Left lung (tissue), 10 donors: ENCODE results near the gene SYCP2L. TPM values are rescaled to one million over a fixed set of nuclear protein-coding genes. Genes with fewer than 3 reads are reported as not detected.
"Not testable (repeated sequence)": the region's sequence is repeated elsewhere in the genome, so short reads cannot be mapped to it uniquely, and the experiment has no call there.

Source experiments
- ATAC-seq: fragments of 200-7000 bp; cut with Tn5 transposase; one replicate; pipeline ENCODE4 v1.9.1; 2020; ENCODE audit warnings: moderate library complexity
- DNase-seq, 4 donors: peaks; one replicate each; pipeline ENCODE4 v3.0.0-alpha.2; 2013 to 2020
- H3K27ac ChIP-seq, 2 donors: fragments of 200-600 bp; sonication (generic) in 1 of 2; one replicate each; pipeline versions ENCODE4 v1.5.0 to v1.8.0; 2020 to 2021
- H3K27me3 ChIP-seq, 2 donors: fragments of 200-600 bp; sonication (generic) in 1 of 2; one replicate each; pipeline versions ENCODE4 v1.5.0 to v1.8.0; 2020 to 2021
- H3K36me3 ChIP-seq, 2 donors: fragments of 200-600 bp; sonication (generic) in 1 of 2; one replicate each; pipeline versions ENCODE4 v1.5.0 to v1.8.0; 2020 to 2021
- H3K4me1 ChIP-seq, 2 donors: fragments of 200-600 bp; one replicate each; pipeline ENCODE4 v1.8.0; 2021
- H3K4me3 ChIP-seq, 2 donors: fragments of 200-600 bp; sonication (generic) in 1 of 2; one replicate each; pipeline versions ENCODE4 v1.5.0 to v1.8.0; 2020 to 2021; ENCODE audit warnings: mild to moderate bottlenecking in 1 of 2
- H3K9me3 ChIP-seq, 2 donors: fragments of 200-600 bp; sonication (generic) in 1 of 2; one replicate each; pipeline versions ENCODE4 v1.5.0 to v1.8.0; 2020 to 2021
- intact Hi-C, 2 donors: fragments of 100-400 bp; cut with DNase I; formaldehyde crosslinking; loops; one replicate each; pipeline versions ENCODE4 v1.11.2 to v1.14.2; 2022
- polyA plus RNA-seq, 6 donors: library from polyadenylated mRNA; unstranded; fragments of 120-200 nt; gene quantifications; one replicate each; pipeline ENCODE4 v1.2.1, GENCODE V29; 2013; ENCODE audit not compliant: insufficient read length in 6 of 6
- total RNA-seq, 2 donors: library from RNA; stranded (reverse); fragmentation: NEBNext Ultra II Directional; extraction: Animal tissue kit (Norgen Biotek cat#: 25700); gene quantifications; one replicate each; pipeline ENCODE4 v1.2.1, GENCODE V29; 2021
- TF ChIP-seq, protein P1 (sequence below), 2 donors: fragments of 200-600 bp; sonication (generic) in 1 of 2; IDR thresholded peaks; one replicate each; pipeline versions ENCODE4 v1.5.0 to v1.8.0; 2021; ENCODE audit warnings: antibody characterized with exemption in 2 of 2
- donor health status: DM: no; HTN: yes; CAD: no.
- donor health status: DM: no; HTN: no; CAD: no.

The SYCP2L gene
- total and polyA plus RNA-seq, 8 donors = 0.41 to 5.8 (median 4.4) TPM

DNA sequence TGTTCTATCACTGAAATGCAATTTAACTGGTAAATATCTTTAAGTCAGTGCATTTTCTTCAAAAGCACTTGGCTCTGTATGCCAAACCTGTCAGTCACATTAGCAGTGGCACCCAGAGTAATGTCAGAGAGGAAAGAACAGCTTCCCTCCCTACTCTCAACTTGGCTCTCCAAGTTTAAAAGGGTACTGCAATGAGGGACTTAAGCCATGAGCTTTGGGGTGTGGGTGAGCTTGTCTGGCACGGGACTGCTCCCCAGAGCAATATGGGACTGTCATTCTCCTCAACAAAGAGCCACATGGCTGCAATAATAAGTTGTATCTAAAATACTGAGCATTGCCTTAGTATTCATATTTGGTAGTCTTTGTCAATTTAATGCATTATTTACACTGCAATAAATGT, 9.0 kb upstream of the SYCP2L start:
- ATAC-seq (no peak), DNase-seq (no peak)
- H3K36me3 ChIP-seq = no peaks in the 10 kb centered on the region
- no peaks in the 10 kb centered on the region for H3K4me1 ChIP-seq
- no peak overlapping the region for H3K27ac ChIP-seq
- H3K27me3 ChIP-seq = peaks cover 25 to 35% of the 10 kb centered on the region in 2 donors
- TF ChIP-seq, protein P1, sequence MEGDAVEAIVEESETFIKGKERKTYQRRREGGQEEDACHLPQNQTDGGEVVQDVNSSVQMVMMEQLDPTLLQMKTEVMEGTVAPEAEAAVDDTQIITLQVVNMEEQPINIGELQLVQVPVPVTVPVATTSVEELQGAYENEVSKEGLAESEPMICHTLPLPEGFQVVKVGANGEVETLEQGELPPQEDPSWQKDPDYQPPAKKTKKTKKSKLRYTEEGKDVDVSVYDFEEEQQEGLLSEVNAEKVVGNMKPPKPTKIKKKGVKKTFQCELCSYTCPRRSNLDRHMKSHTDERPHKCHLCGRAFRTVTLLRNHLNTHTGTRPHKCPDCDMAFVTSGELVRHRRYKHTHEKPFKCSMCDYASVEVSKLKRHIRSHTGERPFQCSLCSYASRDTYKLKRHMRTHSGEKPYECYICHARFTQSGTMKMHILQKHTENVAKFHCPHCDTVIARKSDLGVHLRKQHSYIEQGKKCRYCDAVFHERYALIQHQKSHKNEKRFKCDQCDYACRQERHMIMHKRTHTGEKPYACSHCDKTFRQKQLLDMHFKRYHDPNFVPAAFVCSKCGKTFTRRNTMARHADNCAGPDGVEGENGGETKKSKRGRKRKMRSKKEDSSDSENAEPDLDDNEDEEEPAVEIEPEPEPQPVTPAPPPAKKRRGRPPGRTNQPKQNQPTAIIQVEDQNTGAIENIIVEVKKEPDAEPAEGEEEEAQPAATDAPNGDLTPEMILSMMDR (IDR thresholded peaks at IDR 0.05) = no peak
- intact Hi-C loops = no loop called here
- H3K4me3 ChIP-seq = no peak overlapping the region
- H3K9me3 ChIP-seq = no peaks in the 10 kb centered on the region

DNA sequence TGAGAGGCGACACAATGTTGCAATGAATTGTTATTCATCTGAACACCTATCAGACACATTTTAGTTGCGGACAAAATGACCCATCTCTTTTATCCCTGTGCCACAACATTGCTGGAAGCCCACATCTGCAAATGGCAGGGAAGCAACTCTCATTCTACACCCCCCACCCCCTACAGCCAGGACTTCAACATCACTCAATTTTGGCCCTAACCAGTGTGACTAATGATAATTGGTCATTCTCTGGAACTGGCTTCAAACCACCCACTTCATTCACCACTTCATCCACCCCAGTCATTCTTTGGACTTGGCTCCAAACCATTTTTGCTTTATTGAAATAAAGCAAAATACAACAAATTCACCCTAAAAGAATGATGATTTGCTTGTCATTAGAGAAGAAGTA, 6.5 kb upstream of the SYCP2L start:
- ATAC-seq (no peak), DNase-seq (no peak)
- no peaks in the 10 kb centered on the region for H3K9me3 ChIP-seq
- H3K36me3 ChIP-seq = no peaks in the 10 kb centered on the region
- H3K27me3 ChIP-seq = peaks cover 49 to 60% of the 10 kb centered on the region in 2 donors
- intact Hi-C loops = no loop called here
- H3K27ac ChIP-seq = no peak overlapping the region
- H3K4me1 ChIP-seq = peaks cover 0 to 4% of the 10 kb centered on the region in 2 donors
- TF ChIP-seq, protein P1 (IDR thresholded peaks at IDR 0.05) = no peak
- H3K4me3 ChIP-seq = no peak overlapping the region

DNA sequence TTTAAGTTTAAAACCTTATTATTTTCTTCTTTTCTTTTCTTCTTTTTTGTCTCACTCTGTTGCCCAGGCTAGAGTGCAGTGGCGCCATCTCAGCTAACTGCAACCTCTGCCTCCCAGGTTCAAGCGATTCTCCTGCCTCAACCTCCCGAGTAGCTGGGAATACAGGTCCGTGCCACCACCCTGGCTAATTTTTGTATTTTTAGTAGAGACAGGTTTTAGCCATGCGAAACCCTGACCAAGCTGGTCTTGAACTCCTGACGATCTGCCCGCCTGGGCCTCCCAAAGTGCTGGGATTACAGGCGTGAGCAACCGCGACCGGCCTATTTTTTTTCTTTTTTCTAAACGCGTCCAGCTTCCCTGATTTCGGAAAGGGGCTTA, 4.6 kb upstream of the SYCP2L start:
- DNase-seq, H3K36me3 ChIP-seq, ATAC-seq, H3K4me3 ChIP-seq, H3K9me3 ChIP-seq, H3K27ac ChIP-seq, intact Hi-C loops: not testable (repeated sequence)
- peaks cover 68 to 78% of the 10 kb centered on the region in 2 donors for H3K27me3 ChIP-seq
- peaks cover 0 to 13% of the 10 kb centered on the region in 2 donors for H3K4me1 ChIP-seq

DNA sequence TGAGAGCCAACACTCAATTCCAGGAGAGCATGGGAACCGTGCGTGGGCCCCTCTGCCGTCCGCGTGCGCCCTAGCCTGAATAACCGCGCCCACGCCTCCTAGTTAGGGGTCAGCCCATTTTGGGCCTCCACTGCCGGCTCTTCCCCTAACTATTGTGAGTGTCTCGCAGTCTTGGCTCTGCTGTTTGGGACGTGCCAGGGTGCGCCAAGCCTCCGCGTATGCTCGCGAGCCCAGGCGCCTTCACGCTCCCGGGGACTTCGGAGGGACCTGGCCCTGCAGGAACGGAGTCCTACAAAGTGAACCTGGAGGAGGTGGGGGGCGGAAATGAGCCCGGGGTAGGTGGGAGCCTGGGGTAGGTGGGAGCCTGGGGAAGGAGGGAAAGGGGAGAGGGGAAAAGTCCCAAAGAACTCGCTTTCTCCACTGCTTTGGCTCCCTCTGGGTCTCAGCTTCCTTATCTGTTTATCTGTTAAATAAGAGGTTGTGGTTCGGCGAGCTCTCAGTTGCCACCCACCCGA, 4.1 kb upstream of the SYCP2L start:
- intact Hi-C loops = no loop called here
- Histone ChIP-seq H3K27ac (no peak overlapping the region), H3K27me3 (peaks cover 71 to 83% of the 10 kb centered on the region in 2 donors), H3K4me3 (no peak overlapping the region), H3K36me3 (no peaks in the 10 kb centered on the region), H3K4me1 (peaks cover 0 to 16% of the 10 kb centered on the region in 2 donors), H3K9me3 (no peaks in the 10 kb centered on the region)
- peak in 1 of 4 donors; percentile 12 for DNase-seq
- no peak for ATAC-seq
- TF ChIP-seq, protein P1 (IDR thresholded peaks at IDR 0.05) = no peak

DNA sequence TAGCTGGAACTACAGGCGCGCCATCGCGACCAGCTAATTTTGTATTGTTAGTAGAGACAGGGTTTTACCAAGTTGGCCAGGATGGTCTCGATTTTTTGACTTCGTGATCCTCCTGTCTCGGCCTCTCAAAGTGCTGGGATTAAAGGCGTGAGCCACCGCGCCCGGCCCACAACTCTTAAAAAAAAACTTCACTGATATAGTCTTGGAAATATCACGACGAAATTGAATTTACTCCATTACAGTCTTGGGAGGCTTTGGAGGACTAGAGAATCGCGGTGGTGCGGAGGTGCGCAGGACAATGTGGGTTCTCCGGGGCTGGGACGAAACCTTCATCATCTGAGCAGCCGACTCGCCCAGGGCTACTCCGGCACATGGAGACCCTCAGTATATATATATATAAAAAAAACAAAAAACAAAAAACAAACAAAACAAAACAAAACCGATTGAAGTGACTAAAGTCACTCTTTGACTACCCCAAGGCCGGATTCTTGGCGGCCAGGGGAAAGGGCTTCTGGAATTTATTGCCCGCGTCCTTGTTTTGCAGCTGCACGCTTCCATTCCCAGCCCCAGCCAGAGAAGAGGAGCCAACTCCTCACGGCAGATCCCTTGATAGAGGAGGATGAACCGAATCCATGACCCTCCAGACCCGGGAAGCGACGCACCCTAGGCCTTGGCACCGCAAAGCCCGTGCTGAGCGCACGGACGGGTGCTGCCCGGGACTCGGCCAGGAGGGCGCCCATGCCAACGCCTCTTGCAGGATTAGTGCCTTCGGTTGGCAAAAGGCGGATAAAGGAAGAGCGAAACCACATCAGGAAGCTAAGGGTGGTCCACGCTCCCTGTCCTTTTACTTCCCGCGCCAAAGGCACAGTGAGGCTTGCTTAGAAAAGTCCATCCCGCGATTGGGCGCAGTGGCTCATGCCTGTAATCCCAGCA, 3.3 kb upstream of the SYCP2L start:
- H3K4me3 ChIP-seq = no peak overlapping the region
- H3K9me3 ChIP-seq = no peaks in the 10 kb centered on the region
- peaks cover 0 to 16% of the 10 kb centered on the region in 2 donors for H3K4me1 ChIP-seq
- TF ChIP-seq, protein P1 (IDR thresholded peaks at IDR 0.05) = no peak
- H3K27me3 ChIP-seq = peaks cover 71 to 92% of the 10 kb centered on the region in 2 donors
- H3K27ac ChIP-seq = no peak overlapping the region
- ATAC-seq = no peak
- H3K36me3 ChIP-seq = no peaks in the 10 kb centered on the region
- DNase-seq = peak in 1 of 4 donors; percentile 9
- intact Hi-C loops = no loop called here
